GM12864 (cell line): ENCODE measurements around the gene UBL7.

ENCODE experiments used
- DNase-seq: peaks from one replicate; pipeline ENCODE4 v3.0.0-alpha.2; 2011; ENCODE audit warnings: low read depth
- H3K4me3 ChIP-seq: 2 replicates; pipeline ENCODE4 v1.5.1; 2011; ENCODE audit warnings: mild to moderate bottlenecking, low read depth, low read length, control low read depth
- TF ChIP-seq, protein P1 (sequence below): IDR thresholded peaks from 2 replicates; pipeline ENCODE4 v1.5.1; 2011; ENCODE audit warnings: low read depth, mild to moderate bottlenecking, moderate library complexity, low read length, control low read depth, inconsistent platforms; ENCODE audit errors: missing control alignments

Gene UBL7

DNA sequence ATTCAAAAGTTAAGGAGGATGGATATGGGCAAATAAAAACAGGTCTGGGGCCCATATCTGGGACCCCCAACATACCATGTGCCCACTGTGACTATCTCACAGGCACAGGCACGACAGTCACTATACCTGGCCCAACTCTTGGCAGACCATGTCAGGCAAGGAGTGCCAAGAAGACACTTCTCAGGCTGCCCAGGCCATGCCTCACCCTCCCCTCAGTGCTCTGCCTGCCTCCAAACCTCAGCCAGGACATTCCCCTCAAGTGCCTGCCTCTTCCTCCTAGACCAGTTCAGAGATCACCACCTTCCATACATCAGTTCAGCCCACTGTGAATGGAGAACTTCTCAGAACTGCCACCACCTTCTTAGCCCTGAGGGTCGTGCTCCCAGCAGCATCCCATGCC, 22.8 kb downstream of the UBL7 start:
- no peak overlapping the region for H3K4me3 ChIP-seq
- TF ChIP-seq, protein P1, sequence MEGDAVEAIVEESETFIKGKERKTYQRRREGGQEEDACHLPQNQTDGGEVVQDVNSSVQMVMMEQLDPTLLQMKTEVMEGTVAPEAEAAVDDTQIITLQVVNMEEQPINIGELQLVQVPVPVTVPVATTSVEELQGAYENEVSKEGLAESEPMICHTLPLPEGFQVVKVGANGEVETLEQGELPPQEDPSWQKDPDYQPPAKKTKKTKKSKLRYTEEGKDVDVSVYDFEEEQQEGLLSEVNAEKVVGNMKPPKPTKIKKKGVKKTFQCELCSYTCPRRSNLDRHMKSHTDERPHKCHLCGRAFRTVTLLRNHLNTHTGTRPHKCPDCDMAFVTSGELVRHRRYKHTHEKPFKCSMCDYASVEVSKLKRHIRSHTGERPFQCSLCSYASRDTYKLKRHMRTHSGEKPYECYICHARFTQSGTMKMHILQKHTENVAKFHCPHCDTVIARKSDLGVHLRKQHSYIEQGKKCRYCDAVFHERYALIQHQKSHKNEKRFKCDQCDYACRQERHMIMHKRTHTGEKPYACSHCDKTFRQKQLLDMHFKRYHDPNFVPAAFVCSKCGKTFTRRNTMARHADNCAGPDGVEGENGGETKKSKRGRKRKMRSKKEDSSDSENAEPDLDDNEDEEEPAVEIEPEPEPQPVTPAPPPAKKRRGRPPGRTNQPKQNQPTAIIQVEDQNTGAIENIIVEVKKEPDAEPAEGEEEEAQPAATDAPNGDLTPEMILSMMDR = no peak
- DNase-seq = no peak

DNA sequence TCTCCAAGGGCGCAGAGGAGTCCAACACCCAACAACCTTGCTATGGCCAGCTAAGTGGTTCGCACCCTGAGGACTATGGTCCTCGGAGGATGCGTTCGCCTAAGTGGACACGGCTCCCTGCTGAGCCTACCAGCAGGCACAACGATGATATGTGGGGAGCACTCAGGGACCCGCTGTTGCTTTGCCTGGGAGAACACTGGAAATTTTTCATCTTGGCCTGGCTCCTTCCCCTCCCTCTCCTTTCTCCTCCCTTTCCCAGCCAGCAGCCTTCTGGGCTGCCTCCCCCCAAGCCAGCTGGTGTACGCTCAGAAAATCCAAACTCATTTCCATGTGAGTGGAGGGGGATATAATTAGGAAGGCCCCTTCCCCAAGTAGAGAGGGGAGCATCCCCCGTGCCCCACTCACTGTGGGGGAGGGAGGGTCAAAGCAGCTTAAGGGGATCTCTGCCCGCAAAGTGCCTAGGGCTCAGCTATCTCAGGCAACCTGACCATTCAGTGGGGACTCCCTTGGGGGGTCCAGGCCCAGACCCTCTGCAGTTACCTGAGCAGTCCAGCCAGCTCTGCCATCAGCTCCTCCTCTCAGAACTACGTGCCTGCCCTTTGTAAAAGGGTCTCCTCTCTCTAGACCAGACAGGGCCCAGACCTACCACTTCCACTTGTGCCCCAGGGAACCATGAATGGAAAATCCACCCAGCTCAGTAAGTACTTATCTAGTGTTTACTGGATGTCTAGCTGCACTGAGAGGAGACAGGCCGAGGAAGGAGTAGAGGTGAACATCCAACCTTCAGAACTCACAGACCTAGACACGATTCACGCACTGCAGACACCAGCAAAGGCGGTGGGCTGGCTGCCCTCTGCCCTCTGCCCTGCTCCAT, 26.5 kb downstream of the UBL7 start:
- DNase-seq = no peak

DNA sequence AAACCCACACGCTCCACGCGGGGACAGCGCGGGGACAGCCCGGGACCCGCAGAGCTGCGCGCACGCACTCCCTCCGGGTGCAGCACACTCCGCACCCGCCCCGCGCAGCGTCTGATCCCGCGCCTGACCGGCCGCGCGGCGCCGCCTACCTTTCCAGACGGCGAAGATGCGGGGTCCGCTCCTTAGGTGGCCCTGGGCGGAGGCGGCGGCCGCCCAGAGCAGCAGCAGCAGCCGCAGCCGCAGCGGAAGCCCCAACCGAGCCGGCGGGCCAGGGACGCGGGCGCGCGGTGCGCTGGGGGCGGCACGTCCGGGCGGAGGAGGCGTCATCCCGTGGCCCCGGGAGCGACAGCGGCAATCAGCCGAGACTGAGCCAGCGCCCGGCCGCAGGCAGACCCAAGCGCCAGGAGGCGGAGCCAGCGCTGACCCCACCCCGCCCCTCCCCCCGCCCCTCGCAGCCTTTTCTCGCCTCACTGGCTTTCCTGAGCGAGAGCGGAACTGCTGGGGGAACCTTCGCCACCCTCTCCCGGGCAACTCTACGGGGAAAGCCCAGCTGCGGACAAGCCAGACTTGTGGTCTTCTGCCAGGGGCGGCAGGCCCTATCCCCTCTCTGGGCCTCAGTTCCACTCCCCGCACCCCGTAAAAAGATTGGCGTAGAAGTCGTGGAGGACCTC, 27.2 kb downstream of the UBL7 start, which contains the start of gene SEMA7A:
SEMA7A (minus strand) TSS at position 367 of the 671 bp plus-strand sequence; CDS start at position 327, 40 bp downstream.
- TF ChIP-seq, protein P1 = no peak
- DNase-seq = peak; percentile 59

More for the DNA sequence above, 26.5 kb downstream of the UBL7 start:
- TF ChIP-seq, protein P1 = no peak
- H3K4me3 ChIP-seq = peak overlapping the region; percentile 50

DNA sequence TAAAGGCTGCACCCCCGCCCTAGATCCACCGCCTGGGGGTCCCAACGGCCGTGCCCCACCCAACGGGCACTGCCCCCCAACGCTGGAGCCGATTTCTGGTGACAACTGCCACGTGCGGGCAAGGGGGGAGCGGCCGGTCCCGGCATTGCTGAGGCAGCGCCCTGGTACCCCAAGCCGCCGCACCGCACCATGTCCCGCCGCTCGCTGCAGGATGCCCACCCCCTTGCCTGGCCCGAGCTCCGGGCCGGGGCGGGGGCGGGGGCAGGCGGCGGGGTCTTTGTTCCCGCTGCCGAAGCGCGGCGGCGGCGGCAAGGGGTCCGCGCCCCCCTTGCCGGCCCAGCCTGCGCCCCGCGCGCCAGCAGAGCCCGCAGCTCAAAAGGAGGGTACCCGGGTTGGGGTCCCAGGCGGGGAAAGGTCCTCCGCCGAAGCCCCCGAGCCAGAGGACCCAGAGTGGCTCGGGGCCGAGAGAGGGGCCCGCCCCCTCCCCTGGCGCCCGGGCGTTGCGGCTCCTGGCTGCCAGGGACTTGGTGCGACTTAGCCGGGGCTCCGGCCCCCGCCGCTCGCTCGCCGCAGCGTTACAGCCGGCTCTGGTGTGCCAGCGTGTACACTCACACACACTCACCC, 27.9 kb downstream of the UBL7 start:
- peak overlapping the region; percentile 92 for H3K4me3 ChIP-seq
- DNase-seq = no peak
- TF ChIP-seq, protein P1 = no peak

More for the DNA sequence above, 27.2 kb downstream of the UBL7 start, which contains the start of gene SEMA7A:
- H3K4me3 ChIP-seq = peak within 1 kb of the TSS; percentile 92

DNA sequence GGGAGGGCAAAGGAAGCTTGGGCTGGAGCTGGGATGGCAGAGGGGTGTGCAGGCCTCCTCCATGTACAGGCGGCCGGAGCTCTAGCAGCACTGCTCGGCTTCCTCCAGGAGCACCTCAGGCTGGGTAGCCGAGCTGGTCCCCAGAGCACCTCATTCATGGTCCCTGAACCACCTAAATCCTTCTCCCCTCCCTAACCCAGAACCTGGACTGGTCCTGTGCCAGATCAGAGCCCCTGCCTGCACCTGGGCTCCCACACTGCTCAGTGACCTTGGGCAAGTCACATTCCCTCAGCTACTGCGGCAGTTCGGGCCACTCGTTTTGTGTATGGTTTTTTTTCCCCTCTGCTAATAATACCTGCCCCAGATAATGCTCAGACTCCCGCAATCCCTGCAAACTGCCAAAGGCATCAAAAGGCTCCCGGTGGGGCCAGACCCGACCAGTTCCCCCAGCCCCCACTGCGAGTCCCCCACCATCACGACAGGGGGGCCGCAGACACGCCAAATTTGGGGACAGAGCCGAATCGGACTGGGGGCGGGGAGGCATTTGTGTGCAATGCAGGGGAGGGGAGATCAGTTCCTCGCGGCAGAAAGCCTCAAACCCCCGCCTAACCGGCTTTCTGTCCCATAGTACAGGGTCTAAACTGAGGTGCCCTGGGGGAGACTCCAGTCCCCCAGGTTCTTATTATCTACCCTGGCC, 28.5 kb downstream of the UBL7 start:
- no peak for DNase-seq
- TF ChIP-seq, protein P1 = no peak
- H3K4me3 ChIP-seq = peak overlapping the region; percentile 92

DNA sequence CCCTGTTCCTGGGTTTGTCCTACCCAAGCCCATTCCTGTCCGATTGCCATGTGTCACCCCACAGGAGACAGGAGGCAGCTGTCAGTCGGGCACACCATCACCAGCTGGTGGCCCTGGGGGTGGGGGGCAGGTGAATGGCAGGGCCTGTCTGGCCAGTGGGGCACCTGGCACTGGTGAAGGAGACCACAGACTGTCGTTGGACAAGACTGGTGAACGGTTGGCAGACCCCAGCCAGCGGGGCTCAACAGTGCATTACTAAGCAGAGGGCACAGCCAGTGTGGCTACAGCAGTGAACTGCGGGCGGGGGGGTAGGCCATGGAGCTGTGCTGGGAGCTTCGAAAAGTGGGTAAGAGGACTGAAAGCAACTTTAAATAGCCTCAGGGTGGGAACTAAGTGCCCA, 29.3 kb downstream of the UBL7 start:
- H3K4me3 ChIP-seq = peak overlapping the region; percentile 92
- DNase-seq = no peak
- TF ChIP-seq, protein P1 = no peak
